ENCODE measurements around the gene FASTKD3. TPM values are rescaled to one million over a fixed set of nuclear protein-coding genes. Genes with fewer than 3 reads are reported as not detected.

Gene FASTKD3
- polyA plus RNA-seq, 1 donor = 19.2 TPM

DNA sequence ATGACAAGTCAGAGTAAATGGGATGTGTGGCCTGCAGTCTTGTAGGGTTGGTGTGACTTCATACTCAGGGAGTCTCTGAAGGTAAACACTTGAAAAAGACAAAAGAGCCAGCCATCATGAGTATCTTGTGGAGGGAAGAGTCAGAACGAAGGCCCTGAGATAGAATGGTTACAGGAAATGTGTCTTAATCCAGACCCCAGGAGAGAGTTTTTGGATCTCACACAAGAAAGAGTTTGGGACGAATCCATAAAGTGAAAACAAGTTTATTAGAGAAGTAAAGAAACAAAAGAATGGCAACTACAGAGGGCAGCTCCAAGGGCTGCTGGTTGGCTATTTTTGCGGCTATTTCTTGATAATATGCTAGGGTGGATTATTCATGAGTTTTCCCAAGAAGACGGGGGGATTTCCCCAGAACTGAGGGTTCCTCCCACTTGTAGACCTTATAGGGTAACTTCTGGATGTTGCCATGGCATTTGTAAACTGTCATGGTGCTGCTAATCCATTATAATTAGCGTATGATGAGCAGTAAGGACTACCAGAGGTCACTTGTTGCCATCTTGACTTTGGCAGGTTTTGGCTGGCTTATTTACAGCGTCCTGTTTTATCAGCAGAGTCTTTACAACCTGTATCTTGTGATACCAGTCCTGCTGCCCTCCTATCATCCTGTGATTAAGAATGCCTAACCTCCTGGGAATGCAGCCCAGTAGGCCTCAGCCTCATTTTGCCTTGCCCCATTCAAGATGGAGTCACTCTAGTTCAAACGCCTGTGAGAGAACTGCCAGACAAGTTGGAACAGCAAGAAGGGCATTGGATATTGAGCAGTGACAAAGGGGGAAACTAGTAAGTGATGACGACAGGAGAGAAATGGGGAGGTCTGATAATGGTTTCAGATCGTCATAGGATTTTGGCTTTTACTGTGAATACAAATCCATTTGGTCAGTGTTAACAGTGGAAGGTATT, 34.1 kb upstream of the FASTKD3 start:
- Histone ChIP-seq H3K36me3 (ENCODE audit: control insufficient read depth, insufficient read depth, low read length) (peaks cover 40% of the 10 kb centered on the region), H3K27me3 (ENCODE audit: control insufficient read depth, insufficient read depth, low read length) (no peaks in the 10 kb centered on the region), H3K27ac (ENCODE audit: low read length) (no peak overlapping the region), H3K4me1 (ENCODE audit: control insufficient read depth, insufficient read depth, low read length) (no peaks in the 10 kb centered on the region), H3K9me3 (ENCODE audit: control insufficient read depth, low read depth, low read length) (peaks cover 13% of the 10 kb centered on the region), H3K4me3 (ENCODE audit: low read length) (no peak overlapping the region)
- no peak for DNase-seq
- WGBS (ENCODE audit: insufficient coverage, low lambda C conversion rate) = 90% methylated on average over 2 of the region's 9 CpGs

DNA sequence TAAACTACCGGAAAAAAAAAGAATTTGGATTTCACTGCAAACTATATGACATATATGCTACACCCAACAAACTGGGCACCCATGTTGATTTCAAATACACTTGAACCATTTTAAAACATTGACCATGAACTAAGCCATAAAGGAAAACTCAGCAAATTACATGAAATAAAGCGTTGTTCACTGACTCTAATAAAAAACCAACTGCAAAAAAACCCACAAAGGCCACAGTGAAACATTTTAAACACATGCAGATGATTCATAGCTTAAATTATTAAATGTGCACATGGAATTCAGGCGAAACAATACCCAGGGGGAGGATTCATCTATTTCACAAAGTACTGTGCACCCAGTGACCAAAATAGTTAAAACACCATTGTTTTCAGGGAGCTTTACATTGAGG, 33.4 kb upstream of the FASTKD3 start:
- Histone ChIP-seq H3K36me3 (ENCODE audit: control insufficient read depth, insufficient read depth, low read length) (peaks cover 41% of the 10 kb centered on the region), H3K27ac (ENCODE audit: low read length) (no peak overlapping the region), H3K4me1 (ENCODE audit: control insufficient read depth, insufficient read depth, low read length) (no peaks in the 10 kb centered on the region), H3K27me3 (ENCODE audit: control insufficient read depth, insufficient read depth, low read length) (no peaks in the 10 kb centered on the region), H3K9me3 (ENCODE audit: control insufficient read depth, low read depth, low read length) (peaks cover 5% of the 10 kb centered on the region), H3K4me3 (ENCODE audit: low read length) (no peak overlapping the region)
- DNase-seq = no peak
- no CpG with 5 or more reads among the region's 3 CpGs for WGBS (ENCODE audit: insufficient coverage, low lambda C conversion rate)

DNA sequence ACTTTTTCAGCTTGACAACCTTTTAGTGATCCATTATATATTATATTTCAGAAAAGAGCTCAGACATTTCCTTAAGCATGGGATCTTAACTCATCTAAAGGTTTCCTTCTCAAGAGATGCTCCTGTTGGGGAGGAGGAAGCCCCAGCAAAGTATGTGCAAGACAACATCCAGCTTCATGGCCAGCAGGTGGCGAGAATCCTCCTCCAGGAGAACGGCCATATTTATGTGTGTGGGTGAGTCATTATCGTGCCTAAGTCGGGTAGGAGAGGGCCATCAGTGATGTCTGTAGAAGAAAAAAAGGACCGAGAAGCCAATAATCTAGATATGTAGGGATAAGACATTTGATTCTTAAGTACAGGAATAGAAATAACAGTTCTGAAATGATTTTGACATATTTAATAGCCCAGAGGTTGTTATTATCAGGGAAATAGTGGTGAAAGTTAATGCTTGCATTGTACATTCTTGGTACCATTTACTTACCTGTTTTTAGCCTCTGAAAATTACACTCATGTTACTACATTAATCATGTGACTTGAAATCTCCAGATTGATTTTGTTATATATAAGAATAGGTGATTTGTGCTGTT, 28.3 kb upstream of the FASTKD3 start:
- Histone ChIP-seq H3K27ac (ENCODE audit: low read length) (no peak overlapping the region), H3K4me1 (ENCODE audit: control insufficient read depth, insufficient read depth, low read length) (peaks cover 3% of the 10 kb centered on the region), H3K9me3 (ENCODE audit: control insufficient read depth, low read depth, low read length) (no peaks in the 10 kb centered on the region), H3K36me3 (ENCODE audit: control insufficient read depth, insufficient read depth, low read length) (peaks cover 71% of the 10 kb centered on the region), H3K27me3 (ENCODE audit: control insufficient read depth, insufficient read depth, low read length) (no peaks in the 10 kb centered on the region), H3K4me3 (ENCODE audit: low read length) (no peak overlapping the region)
- DNase-seq = no peak
- no CpG with 5 or more reads among the region's 5 CpGs for WGBS (ENCODE audit: insufficient coverage, low lambda C conversion rate)

DNA sequence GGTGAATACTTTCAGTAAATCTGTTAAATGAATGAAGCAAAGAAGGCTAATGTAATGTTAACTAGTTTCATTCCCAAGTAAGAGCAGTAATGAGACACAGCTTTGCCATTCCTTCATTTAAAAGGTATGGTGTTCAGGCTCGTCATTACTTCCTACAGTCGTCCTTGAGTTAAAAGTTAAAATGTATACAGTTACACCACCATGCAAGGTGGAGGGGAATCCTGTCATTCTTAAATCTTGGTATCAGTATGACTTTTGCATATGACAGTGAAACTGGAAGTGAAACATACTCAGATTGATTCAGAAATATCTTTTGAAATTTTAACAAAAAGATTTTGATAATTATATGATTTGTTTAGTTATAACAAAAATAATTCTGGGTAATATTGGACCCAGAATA, 26.0 kb upstream of the FASTKD3 start:
- no peak overlapping the region for H3K27ac ChIP-seq (ENCODE audit: low read length)
- peaks cover 72% of the 10 kb centered on the region for H3K36me3 ChIP-seq (ENCODE audit: control insufficient read depth, insufficient read depth, low read length)
- no peak overlapping the region for H3K4me3 ChIP-seq (ENCODE audit: low read length)
- H3K9me3 ChIP-seq (ENCODE audit: control insufficient read depth, low read depth, low read length) = no peaks in the 10 kb centered on the region
- H3K27me3 ChIP-seq (ENCODE audit: control insufficient read depth, insufficient read depth, low read length) = no peaks in the 10 kb centered on the region
- no CpG with 5 or more reads among the region's 2 CpGs for WGBS (ENCODE audit: insufficient coverage, low lambda C conversion rate)
- DNase-seq = no peak
- H3K4me1 ChIP-seq (ENCODE audit: control insufficient read depth, insufficient read depth, low read length) = peaks cover 3% of the 10 kb centered on the region

DNA sequence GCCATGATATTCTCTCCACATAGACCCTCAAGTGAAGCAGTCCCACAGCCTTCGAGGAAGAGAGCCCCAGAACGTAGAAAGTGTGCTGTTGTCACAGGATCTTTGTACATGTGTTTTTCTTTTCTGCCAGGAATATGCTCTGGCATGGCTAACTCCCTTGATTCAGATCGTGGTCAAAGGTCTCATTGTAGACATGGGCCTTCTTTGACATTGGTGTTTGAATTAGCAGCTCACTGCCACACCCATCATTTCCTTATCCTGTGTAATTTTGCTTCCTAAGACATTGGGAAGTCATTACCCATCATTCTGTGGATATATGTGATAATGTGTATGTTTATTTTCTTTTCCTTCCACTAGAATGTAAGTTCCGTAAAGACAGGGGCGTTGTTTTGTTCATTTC, 25.6 kb upstream of the FASTKD3 start:
- no peak overlapping the region for H3K4me3 ChIP-seq (ENCODE audit: low read length)
- 60% methylated on average over 1 of the region's 5 CpGs for WGBS (ENCODE audit: insufficient coverage, low lambda C conversion rate)
- no peaks in the 10 kb centered on the region for H3K9me3 ChIP-seq (ENCODE audit: control insufficient read depth, low read depth, low read length)
- no peaks in the 10 kb centered on the region for H3K27me3 ChIP-seq (ENCODE audit: control insufficient read depth, insufficient read depth, low read length)
- peak overlapping the region; percentile 2 for H3K27ac ChIP-seq (ENCODE audit: low read length)
- H3K4me1 ChIP-seq (ENCODE audit: control insufficient read depth, insufficient read depth, low read length) = peaks cover 3% of the 10 kb centered on the region
- peaks cover 72% of the 10 kb centered on the region for H3K36me3 ChIP-seq (ENCODE audit: control insufficient read depth, insufficient read depth, low read length)
- peak; percentile 18 to 71 for DNase-seq

DNA sequence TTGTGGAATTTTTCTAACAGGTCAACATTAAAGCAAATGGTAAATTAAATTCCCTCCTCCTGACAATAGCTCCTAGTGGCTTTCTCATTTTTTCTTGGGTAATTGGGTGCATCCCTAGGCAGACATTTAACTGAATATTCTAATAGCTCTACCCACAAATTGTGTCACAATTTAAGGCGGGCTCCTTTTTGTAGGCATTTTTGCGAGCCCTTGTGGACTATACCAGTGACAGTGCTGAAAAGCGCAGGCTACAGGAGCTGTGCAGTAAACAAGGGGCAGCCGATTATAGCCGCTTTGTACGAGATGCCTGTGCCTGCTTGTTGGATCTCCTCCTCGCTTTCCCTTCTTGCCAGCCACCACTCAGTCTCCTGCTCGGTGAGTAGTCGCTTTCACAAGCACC, 20.1 kb upstream of the FASTKD3 start:
- DNase-seq = no peak
- Histone ChIP-seq H3K27me3 (ENCODE audit: control insufficient read depth, insufficient read depth, low read length) (no peaks in the 10 kb centered on the region), H3K27ac (ENCODE audit: low read length) (no peak overlapping the region), H3K36me3 (ENCODE audit: control insufficient read depth, insufficient read depth, low read length) (peaks cover 59% of the 10 kb centered on the region), H3K9me3 (ENCODE audit: control insufficient read depth, low read depth, low read length) (no peaks in the 10 kb centered on the region), H3K4me3 (ENCODE audit: low read length) (no peak overlapping the region), H3K4me1 (ENCODE audit: control insufficient read depth, insufficient read depth, low read length) (no peaks in the 10 kb centered on the region)
- WGBS (ENCODE audit: insufficient coverage, low lambda C conversion rate) = no CpG with 5 or more reads among the region's 9 CpGs

DNA sequence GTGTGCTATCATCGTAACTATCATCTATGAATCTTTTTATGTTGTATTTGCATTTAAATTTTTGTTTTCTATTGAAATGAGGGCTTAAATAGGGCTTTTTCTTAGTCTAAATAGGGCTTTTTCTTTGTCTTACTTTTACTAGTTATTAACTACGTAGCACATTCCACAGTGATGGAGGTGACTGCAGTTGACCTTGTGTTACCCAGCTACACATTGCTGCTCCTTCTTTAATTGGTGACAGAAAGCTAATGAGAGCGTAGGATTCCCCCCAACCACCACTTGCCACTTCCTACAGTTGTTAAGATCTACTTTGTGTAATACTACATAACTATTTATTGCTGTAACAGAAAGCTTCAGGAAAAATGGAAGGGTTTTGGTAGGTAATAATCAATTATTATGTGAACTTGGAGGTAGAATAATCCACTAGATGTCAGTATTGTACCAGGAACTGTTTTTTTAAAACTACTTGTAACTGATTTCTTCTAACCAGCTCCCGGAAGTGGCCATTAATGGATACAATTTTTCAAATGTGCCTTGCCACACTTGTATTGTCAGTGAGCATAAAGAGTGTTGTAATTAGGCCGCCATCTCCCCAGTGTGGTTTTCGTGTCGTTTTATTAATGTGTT, 18.1 kb upstream of the FASTKD3 start:
- H3K27ac ChIP-seq (ENCODE audit: low read length) = no peak overlapping the region
- peak in 1 of 2 donors; percentile 42 for DNase-seq
- 0% methylated on average over 1 of the region's 7 CpGs for WGBS (ENCODE audit: insufficient coverage, low lambda C conversion rate)
- no peaks in the 10 kb centered on the region for H3K27me3 ChIP-seq (ENCODE audit: control insufficient read depth, insufficient read depth, low read length)
- no peaks in the 10 kb centered on the region for H3K9me3 ChIP-seq (ENCODE audit: control insufficient read depth, low read depth, low read length)
- H3K4me3 ChIP-seq (ENCODE audit: low read length) = no peak overlapping the region
- no peaks in the 10 kb centered on the region for H3K4me1 ChIP-seq (ENCODE audit: control insufficient read depth, insufficient read depth, low read length)
- H3K36me3 ChIP-seq (ENCODE audit: control insufficient read depth, insufficient read depth, low read length) = peaks cover 61% of the 10 kb centered on the region

DNA sequence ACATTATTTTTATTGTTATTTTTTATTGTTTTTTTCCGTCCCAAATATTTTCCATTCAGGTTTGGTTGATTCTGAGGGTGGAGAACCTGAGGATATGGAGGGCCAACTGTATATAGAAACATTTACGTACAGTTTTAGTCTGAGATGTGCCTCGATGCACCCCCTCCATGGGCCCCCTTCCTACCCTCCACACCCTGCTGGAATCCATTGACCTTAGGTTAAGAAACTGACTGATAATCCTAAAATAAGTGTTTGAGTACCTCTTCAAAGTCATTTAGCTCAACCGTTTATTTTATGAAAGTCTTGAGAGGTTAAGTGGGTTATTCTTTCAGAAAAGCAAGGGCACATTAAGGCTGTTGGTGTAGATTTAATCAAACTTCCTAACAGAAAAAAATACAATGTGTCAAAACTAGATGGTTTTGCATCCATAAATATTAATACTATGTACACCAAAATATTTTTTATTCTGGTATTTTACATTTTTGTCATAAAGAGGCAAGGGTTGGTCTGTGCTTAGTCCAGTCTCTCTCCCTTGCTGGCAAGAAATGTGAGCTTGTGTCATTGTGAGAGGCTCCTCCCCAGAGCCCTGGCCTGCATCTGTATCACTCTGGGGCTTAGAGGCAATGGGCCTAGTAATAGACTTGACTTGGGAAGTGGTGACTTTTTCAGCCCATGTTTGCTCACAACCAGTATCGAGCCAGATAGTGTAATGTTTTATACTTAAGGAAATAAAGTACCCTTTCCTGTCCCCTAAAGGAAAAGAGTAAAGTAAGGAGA, 15.8 kb upstream of the FASTKD3 start:
- DNase-seq = no peak
- Histone ChIP-seq H3K27me3 (ENCODE audit: control insufficient read depth, insufficient read depth, low read length) (no peaks in the 10 kb centered on the region), H3K4me3 (ENCODE audit: low read length) (no peak overlapping the region), H3K36me3 (ENCODE audit: control insufficient read depth, insufficient read depth, low read length) (peaks cover 69% of the 10 kb centered on the region), H3K9me3 (ENCODE audit: control insufficient read depth, low read depth, low read length) (peaks cover 11% of the 10 kb centered on the region), H3K4me1 (ENCODE audit: control insufficient read depth, insufficient read depth, low read length) (peaks cover 2% of the 10 kb centered on the region), H3K27ac (ENCODE audit: low read length) (no peak overlapping the region)
- 68% methylated on average over 2 of the region's 5 CpGs for WGBS (ENCODE audit: insufficient coverage, low lambda C conversion rate)

DNA sequence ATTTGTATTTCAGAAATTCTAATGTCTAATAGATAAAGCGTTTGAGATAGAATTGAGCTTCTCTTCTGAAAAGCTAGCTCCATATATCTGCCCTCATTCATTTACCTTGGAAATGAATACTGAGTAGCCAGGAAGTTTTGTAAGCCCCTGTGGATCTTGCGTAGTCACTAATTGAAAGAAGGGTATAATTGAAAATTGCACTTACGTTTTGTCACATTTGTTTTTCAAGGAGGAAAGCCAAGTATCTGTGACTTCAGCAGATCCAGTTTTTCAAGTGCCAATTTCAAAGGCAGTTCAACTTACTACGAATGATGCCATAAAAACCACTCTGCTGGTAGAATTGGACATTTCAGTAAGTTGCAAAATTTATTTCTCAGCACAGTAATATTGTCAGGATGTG, 14.1 kb upstream of the FASTKD3 start:
- H3K36me3 ChIP-seq (ENCODE audit: control insufficient read depth, insufficient read depth, low read length) = peaks cover 66% of the 10 kb centered on the region
- no peak overlapping the region for H3K4me3 ChIP-seq (ENCODE audit: low read length)
- H3K4me1 ChIP-seq (ENCODE audit: control insufficient read depth, insufficient read depth, low read length) = peaks cover 12% of the 10 kb centered on the region
- H3K27ac ChIP-seq (ENCODE audit: low read length) = no peak overlapping the region
- WGBS (ENCODE audit: insufficient coverage, low lambda C conversion rate) = 100% methylated on average over 2 of the region's 4 CpGs
- DNase-seq = no peak
- H3K9me3 ChIP-seq (ENCODE audit: control insufficient read depth, low read depth, low read length) = peaks cover 15% of the 10 kb centered on the region
- H3K27me3 ChIP-seq (ENCODE audit: control insufficient read depth, insufficient read depth, low read length) = no peaks in the 10 kb centered on the region

DNA sequence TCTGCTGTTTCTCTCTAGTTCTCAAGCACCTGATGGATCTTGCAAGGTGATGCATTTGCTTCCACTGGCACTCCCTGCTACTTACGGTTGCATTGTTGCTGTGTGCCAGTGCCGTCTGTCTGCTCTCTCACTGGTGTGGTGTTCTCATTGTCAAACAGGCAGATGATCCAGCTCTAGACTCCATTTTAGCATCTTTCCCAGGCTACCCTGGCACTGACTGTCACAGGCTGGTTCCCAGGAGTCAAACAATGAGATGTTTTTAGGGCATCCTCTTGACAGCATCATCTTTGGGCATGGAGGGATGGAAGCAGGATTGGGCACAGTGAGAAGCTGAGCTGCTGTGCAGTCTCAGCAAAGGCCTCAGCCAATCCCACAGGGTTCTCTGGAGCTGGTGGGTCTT, 13.0 kb upstream of the FASTKD3 start:
- no CpG with 5 or more reads among the region's 2 CpGs for WGBS (ENCODE audit: insufficient coverage, low lambda C conversion rate)
- no peak overlapping the region for H3K4me3 ChIP-seq (ENCODE audit: low read length)
- no peak for DNase-seq
- peaks cover 70% of the 10 kb centered on the region for H3K36me3 ChIP-seq (ENCODE audit: control insufficient read depth, insufficient read depth, low read length)
- H3K27me3 ChIP-seq (ENCODE audit: control insufficient read depth, insufficient read depth, low read length) = no peaks in the 10 kb centered on the region
- peaks cover 15% of the 10 kb centered on the region for H3K9me3 ChIP-seq (ENCODE audit: control insufficient read depth, low read depth, low read length)
- peaks cover 14% of the 10 kb centered on the region for H3K4me1 ChIP-seq (ENCODE audit: control insufficient read depth, insufficient read depth, low read length)
- H3K27ac ChIP-seq (ENCODE audit: low read length) = no peak overlapping the region
